Neural progenitor cell (in vitro differentiated cells): ENCODE measurements around the gene BRD4.

Source experiments
- CTCF ChIP-seq: fragments of 200-600 bp; sonication (generic); IDR thresholded peaks from 2 replicates; pipeline ENCODE4 v1.5.1; 2017; ENCODE audit warnings: antibody characterized with exemption, mild to moderate bottlenecking
- EZH2 ChIP-seq: fragments of 200-600 bp; sonication (generic); IDR thresholded peaks from 2 replicates; pipeline ENCODE4 v1.6.1; 2017; ENCODE audit warnings: antibody characterized with exemption, mild to moderate bottlenecking, moderate library complexity
- EZH2phosphoT487 ChIP-seq: fragments of 200-600 bp; sonication (generic); IDR thresholded peaks from 2 replicates; pipeline ENCODE4 v1.6.1; 2017; ENCODE audit warnings: antibody characterized with exemption

GRCh38 chr19:15252398-15253018, 79.8 kb downstream of the BRD4 start:
- TF ChIP-seq CTCF (peak; percentile 52), EZH2phosphoT487 (no peak), EZH2 (no peak)
